ENCODE data around the gene OSBPL2. TPM values are rescaled to one million over a fixed set of nuclear protein-coding genes. Genes with fewer than 3 reads are reported as not detected.

The OSBPL2 gene
- total and polyA plus RNA-seq, 2 donors (not counting 1 experiment from before 2014, with no cell fraction given) = 28.1 to 74.3 TPM

DNA sequence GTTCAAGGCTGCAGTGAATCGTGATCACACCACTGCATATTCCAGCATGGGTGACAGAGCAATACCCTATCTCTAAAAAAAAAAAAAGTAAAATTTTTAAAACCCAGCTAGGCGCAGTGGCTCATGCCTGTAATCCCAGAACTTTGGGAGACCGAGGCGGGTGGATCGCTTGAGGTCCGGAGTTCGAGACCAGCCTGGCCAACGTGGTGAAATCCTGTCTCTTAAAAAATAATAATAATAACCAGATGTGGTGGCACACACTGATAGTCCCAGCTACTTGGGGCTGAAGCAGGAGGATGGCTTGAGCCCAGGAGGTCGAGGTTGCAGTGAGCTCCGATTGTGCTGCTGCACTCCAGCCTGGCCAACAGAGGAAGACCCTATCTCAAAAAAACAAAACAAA, 42.0 kb upstream of the OSBPL2 start:
- ChIA-PET CTCF (no interaction called here), POLR2A (no interaction called here)
- peaks cover 0 to 43% of the 10 kb centered on the region in 2 experiments for H3K36me3 ChIP-seq (replicated peaks in 1 of 2; ENCODE audit: control extremely low read depth in 1 of 2, control insufficient read depth in 1 of 2, extremely low read depth in 1 of 2, insufficient read depth in 2 of 2, low read length in 1 of 2)
- Mint-ChIP-seq H3K9me3 (ENCODE audit: insufficient read depth) (no peaks in the 10 kb centered on the region), H3K4me1 (peaks cover 16% of the 10 kb centered on the region), H3K4me3 (no peak overlapping the region), H3K27me3 (no peaks in the 10 kb centered on the region), H3K27ac (no peak overlapping the region)
- no peak overlapping the region for H3K4me2 ChIP-seq (replicated peaks; ENCODE audit: low read depth, low read length, poor library complexity, severe bottlenecking)
- TF ChIP-seq, protein P1, sequence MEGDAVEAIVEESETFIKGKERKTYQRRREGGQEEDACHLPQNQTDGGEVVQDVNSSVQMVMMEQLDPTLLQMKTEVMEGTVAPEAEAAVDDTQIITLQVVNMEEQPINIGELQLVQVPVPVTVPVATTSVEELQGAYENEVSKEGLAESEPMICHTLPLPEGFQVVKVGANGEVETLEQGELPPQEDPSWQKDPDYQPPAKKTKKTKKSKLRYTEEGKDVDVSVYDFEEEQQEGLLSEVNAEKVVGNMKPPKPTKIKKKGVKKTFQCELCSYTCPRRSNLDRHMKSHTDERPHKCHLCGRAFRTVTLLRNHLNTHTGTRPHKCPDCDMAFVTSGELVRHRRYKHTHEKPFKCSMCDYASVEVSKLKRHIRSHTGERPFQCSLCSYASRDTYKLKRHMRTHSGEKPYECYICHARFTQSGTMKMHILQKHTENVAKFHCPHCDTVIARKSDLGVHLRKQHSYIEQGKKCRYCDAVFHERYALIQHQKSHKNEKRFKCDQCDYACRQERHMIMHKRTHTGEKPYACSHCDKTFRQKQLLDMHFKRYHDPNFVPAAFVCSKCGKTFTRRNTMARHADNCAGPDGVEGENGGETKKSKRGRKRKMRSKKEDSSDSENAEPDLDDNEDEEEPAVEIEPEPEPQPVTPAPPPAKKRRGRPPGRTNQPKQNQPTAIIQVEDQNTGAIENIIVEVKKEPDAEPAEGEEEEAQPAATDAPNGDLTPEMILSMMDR (IDR thresholded peaks at IDR 0.05) = no peak
- TF ChIP-seq EZH2 (IDR thresholded peaks at IDR 0.05; ENCODE audit: borderline replicate concordance, insufficient read depth, low read depth, low read length, poor library complexity, severe bottlenecking) = no peak
- no peak overlapping the region for H3K4me3 ChIP-seq (ENCODE audit: control extremely low read depth in 1 of 5, extremely low read depth in 1 of 5, insufficient read depth in 1 of 5, low read depth in 2 of 5, low read length in 4 of 5)
- H3K9me3 ChIP-seq (ENCODE audit: control extremely low read depth in 1 of 3, control insufficient read depth in 2 of 3, insufficient read depth in 1 of 3, low read length in 2 of 3) = no peaks in the 10 kb centered on the region
- no peaks in the 10 kb centered on the region for H3K27me3 ChIP-seq (replicated peaks in 1 of 4; ENCODE audit: control extremely low read depth in 1 of 4, control insufficient read depth in 3 of 4, insufficient read depth in 4 of 4, low read length in 3 of 4)
- H3K79me2 ChIP-seq (ENCODE audit: control insufficient read depth, insufficient read depth, low read length) = peaks cover 19% of the 10 kb centered on the region
- peaks cover 9% of the 10 kb centered on the region for H4K20me1 ChIP-seq (ENCODE audit: control insufficient read depth, insufficient read depth, low read length, poor library complexity, severe bottlenecking)
- no peak for ATAC-seq (ENCODE audit: low read depth)
- DNase-seq = no peak
- H2AFZ ChIP-seq (ENCODE audit: insufficient read depth, low read depth, low read length, poor library complexity, severe bottlenecking) = no peak overlapping the region
- WGBS (ENCODE audit: insufficient coverage) = no CpG with 5 or more reads among the region's 10 CpGs
- peaks cover 7 to 8% of the 10 kb centered on the region in 2 donors for H3K4me1 ChIP-seq (ENCODE audit: control insufficient read depth in 2 of 2, insufficient read depth in 2 of 2, low read length in 2 of 2)
- H3K9ac ChIP-seq (ENCODE audit: low read length) = no peak overlapping the region
- no peak overlapping the region for H3K27ac ChIP-seq (ENCODE audit: low read length in 2 of 2)
- intact Hi-C loops (cut with micrococcal nuclease) = no loop called here

DNA sequence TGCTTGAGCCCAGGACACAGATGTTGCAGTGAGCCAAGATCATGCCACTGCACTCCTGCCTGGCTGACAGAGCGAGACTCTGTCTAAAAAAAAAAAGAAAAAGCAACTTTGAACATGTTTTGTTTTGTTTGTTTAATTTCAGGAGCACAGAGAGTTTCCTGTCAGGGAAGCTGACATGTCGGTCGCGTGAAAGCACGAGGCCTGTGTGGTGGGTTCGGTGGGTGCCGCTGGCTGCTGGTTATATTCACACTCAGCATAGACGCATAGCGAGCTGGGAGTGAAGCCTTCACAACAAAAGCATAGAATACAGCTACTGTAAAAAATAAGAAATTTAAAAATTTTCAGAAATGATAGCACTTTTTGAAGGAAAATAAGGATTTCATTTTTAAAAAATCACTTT, 41.0 kb upstream of the OSBPL2 start:
- no peak overlapping the region for H3K4me3 ChIP-seq (ENCODE audit: control extremely low read depth in 1 of 5, extremely low read depth in 1 of 5, insufficient read depth in 1 of 5, low read depth in 2 of 5, low read length in 4 of 5)
- H3K4me2 ChIP-seq (replicated peaks; ENCODE audit: low read depth, low read length, poor library complexity, severe bottlenecking) = no peak overlapping the region
- no peak overlapping the region for H3K9ac ChIP-seq (ENCODE audit: low read length)
- no peaks in the 10 kb centered on the region for H3K9me3 Mint-ChIP-seq (ENCODE audit: insufficient read depth)
- no peaks in the 10 kb centered on the region for H3K27me3 ChIP-seq (replicated peaks in 1 of 4; ENCODE audit: control extremely low read depth in 1 of 4, control insufficient read depth in 3 of 4, insufficient read depth in 4 of 4, low read length in 3 of 4)
- H3K27ac Mint-ChIP-seq = no peak overlapping the region
- peaks cover 4% of the 10 kb centered on the region for H4K20me1 ChIP-seq (ENCODE audit: control insufficient read depth, insufficient read depth, low read length, poor library complexity, severe bottlenecking)
- WGBS (ENCODE audit: insufficient coverage) = 56% methylated on average over 1 of the region's 9 CpGs
- peaks cover 0 to 38% of the 10 kb centered on the region in 2 experiments for H3K36me3 ChIP-seq (replicated peaks in 1 of 2; ENCODE audit: control extremely low read depth in 1 of 2, control insufficient read depth in 1 of 2, extremely low read depth in 1 of 2, insufficient read depth in 2 of 2, low read length in 1 of 2)
- no peak for ATAC-seq (ENCODE audit: low read depth)
- ChIA-PET POLR2A (no interaction called here), CTCF (no interaction called here)
- H3K27ac ChIP-seq (ENCODE audit: low read length in 2 of 2) = no peak overlapping the region
- peaks cover 11% of the 10 kb centered on the region for H3K79me2 ChIP-seq (ENCODE audit: control insufficient read depth, insufficient read depth, low read length)
- no peak overlapping the region for H3K4me3 Mint-ChIP-seq
- TF ChIP-seq EZH2 (IDR thresholded peaks at IDR 0.05; ENCODE audit: borderline replicate concordance, insufficient read depth, low read depth, low read length, poor library complexity, severe bottlenecking) = no peak
- TF ChIP-seq, protein P1 (IDR thresholded peaks at IDR 0.05) = no peak
- peaks cover 16 to 17% of the 10 kb centered on the region in 2 donors for H3K4me1 ChIP-seq (ENCODE audit: control insufficient read depth in 2 of 2, insufficient read depth in 2 of 2, low read length in 2 of 2)
- H3K4me1 Mint-ChIP-seq = peaks cover 26% of the 10 kb centered on the region
- DNase-seq = no peak
- no peak overlapping the region for H2AFZ ChIP-seq (ENCODE audit: insufficient read depth, low read depth, low read length, poor library complexity, severe bottlenecking)
- intact Hi-C loops (cut with micrococcal nuclease) = no loop called here
- no peaks in the 10 kb centered on the region for H3K9me3 ChIP-seq (ENCODE audit: control extremely low read depth in 1 of 3, control insufficient read depth in 2 of 3, insufficient read depth in 1 of 3, low read length in 2 of 3)
- H3K27me3 Mint-ChIP-seq = no peaks in the 10 kb centered on the region
